ENCODE results near the gene SIRT6. TPM values are rescaled to one million over a fixed set of nuclear protein-coding genes. Genes with fewer than 3 reads are reported as not detected.
"Not testable (repeated sequence)": the region's sequence is repeated elsewhere in the genome, so short reads cannot be mapped to it uniquely, and the experiment has no call there.

The SIRT6 gene
- total RNA-seq (2014; rRNA removed; shearing (Covaris generic); ENCODE audit: low replicate concordance), result 27.2 and 28.8 TPM in 2 replicates

- in situ Hi-C loops (cut with HindIII; ENCODE audit: low pct_unique_long_range_greater_than_20kb, low sequenced_read_pairs), result no loop called here
- DNase-seq (ENCODE audit: low read depth), result peak; percentile 93
Observed at GRCh38 chr19:4182084-4182810, at the start of gene SIRT6, which contains the start of gene ANKRD24. Gene SIRT6 (minus strand): TSS chr19:4182563. CDS start chr19:4182539, 24 bp downstream. Gene ANKRD24 (plus strand): TSS chr19:4182689. CDS start chr19:4186426, 3,737 bp downstream.

- DNase-seq (ENCODE audit: low read depth); in situ Hi-C loops (cut with HindIII; ENCODE audit: low pct_unique_long_range_greater_than_20kb, low sequenced_read_pairs): not testable (repeated sequence)
Observed at GRCh38 chr19:4232139-4232538, 49.8 kb upstream of the SIRT6 start.

GRCh38 chr19:4231521-4231920 lies 49.2 kb upstream of the SIRT6 start:
- DNase-seq (ENCODE audit: low read depth); in situ Hi-C loops (cut with HindIII; ENCODE audit: low pct_unique_long_range_greater_than_20kb, low sequenced_read_pairs): not testable (repeated sequence)

GRCh38 chr19:4230237-4230636 lies 47.9 kb upstream of the SIRT6 start:
- in situ Hi-C loops (cut with HindIII; ENCODE audit: low pct_unique_long_range_greater_than_20kb, low sequenced_read_pairs); DNase-seq (ENCODE audit: low read depth): not testable (repeated sequence)

GRCh38 chr19:4229179-4229931 lies 47.0 kb upstream of the SIRT6 start, which contains the start of gene EBI3:
Gene EBI3 (plus strand): TSS chr19:4229523. CDS start chr19:4229551, 28 bp downstream.
- in situ Hi-C loops (cut with HindIII; ENCODE audit: low pct_unique_long_range_greater_than_20kb, low sequenced_read_pairs), result no loop called here
- peak; percentile 72 for DNase-seq (ENCODE audit: low read depth)

GRCh38 chr19:4228765-4229178 lies 46.4 kb upstream of the SIRT6 start:
- no peak for DNase-seq (ENCODE audit: low read depth)
- in situ Hi-C loops (cut with HindIII; ENCODE audit: low pct_unique_long_range_greater_than_20kb, low sequenced_read_pairs), result no loop called here

- in situ Hi-C loops (cut with HindIII; ENCODE audit: low pct_unique_long_range_greater_than_20kb, low sequenced_read_pairs), result no loop called here
- DNase-seq (ENCODE audit: low read depth), result no peak
Observed at GRCh38 chr19:4227771-4228170, 45.4 kb upstream of the SIRT6 start.

GRCh38 chr19:4225885-4226284 lies 43.5 kb upstream of the SIRT6 start:
- in situ Hi-C loops (cut with HindIII; ENCODE audit: low pct_unique_long_range_greater_than_20kb, low sequenced_read_pairs), result no loop called here
- no peak for DNase-seq (ENCODE audit: low read depth)

- DNase-seq (ENCODE audit: low read depth), result no peak
- in situ Hi-C loops (cut with HindIII; ENCODE audit: low pct_unique_long_range_greater_than_20kb, low sequenced_read_pairs), result loop anchor here (25.0 kb wide), 1 partner anchor 237 kb away; the partner anchor contains the start of gene EEF2
Observed at GRCh38 chr19:4224470-4224869, 42.1 kb upstream of the SIRT6 start.

GRCh38 chr19:4220188-4220587 lies 37.8 kb upstream of the SIRT6 start:
- DNase-seq (ENCODE audit: low read depth), result no peak
- in situ Hi-C loops (cut with HindIII; ENCODE audit: low pct_unique_long_range_greater_than_20kb, low sequenced_read_pairs), result loop anchor here (25.0 kb wide), 1 partner anchor 233 kb away; the partner anchor contains the start of gene EEF2

- in situ Hi-C loops (cut with HindIII; ENCODE audit: low pct_unique_long_range_greater_than_20kb, low sequenced_read_pairs), result loop anchor here (25.0 kb wide), 1 partner anchor 231 kb away; the partner anchor contains the start of gene EEF2
Observed at GRCh38 chr19:4218523-4218922, 36.2 kb upstream of the SIRT6 start.

GRCh38 chr19:4217429-4218264 lies 35.3 kb upstream of the SIRT6 start:
- in situ Hi-C loops (cut with HindIII; ENCODE audit: low pct_unique_long_range_greater_than_20kb, low sequenced_read_pairs), result loop anchor here (25.0 kb wide), 1 partner anchor 230 kb away; the partner anchor contains the start of gene EEF2
- DNase-seq (ENCODE audit: low read depth), result no peak

More at GRCh38 chr19:4218523-4218922, 36.2 kb upstream of the SIRT6 start:
- DNase-seq (ENCODE audit: low read depth), result not testable (repeated sequence)

- in situ Hi-C loops (cut with HindIII; ENCODE audit: low pct_unique_long_range_greater_than_20kb, low sequenced_read_pairs), result loop anchor here (25.0 kb wide), 1 partner anchor 230 kb away; the partner anchor contains the start of gene EEF2
Observed at GRCh38 chr19:4216846-4217245, 34.5 kb upstream of the SIRT6 start.

GRCh38 chr19:4215807-4216206 lies 33.4 kb upstream of the SIRT6 start:
- in situ Hi-C loops (cut with HindIII; ENCODE audit: low pct_unique_long_range_greater_than_20kb, low sequenced_read_pairs), result loop anchor here (25.0 kb wide), 1 partner anchor 229 kb away; the partner anchor contains the start of gene EEF2
- no peak for DNase-seq (ENCODE audit: low read depth)

More at GRCh38 chr19:4216846-4217245, 34.5 kb upstream of the SIRT6 start:
- no peak for DNase-seq (ENCODE audit: low read depth)

GRCh38 chr19:4213116-4213515 lies 30.8 kb upstream of the SIRT6 start:
- in situ Hi-C loops (cut with HindIII; ENCODE audit: low pct_unique_long_range_greater_than_20kb, low sequenced_read_pairs), result loop anchor here (25.0 kb wide), 1 partner anchor 226 kb away; the partner anchor contains the start of gene EEF2
- no peak for DNase-seq (ENCODE audit: low read depth)

GRCh38 chr19:4210166-4210731 lies 27.9 kb upstream of the SIRT6 start:
- DNase-seq (ENCODE audit: low read depth), result no peak
- in situ Hi-C loops (cut with HindIII; ENCODE audit: low pct_unique_long_range_greater_than_20kb, low sequenced_read_pairs), result loop anchor here (25.0 kb wide), 1 partner anchor 223 kb away; the partner anchor contains the start of gene EEF2

GRCh38 chr19:4208385-4209094 lies 26.2 kb upstream of the SIRT6 start:
- in situ Hi-C loops (cut with HindIII; ENCODE audit: low pct_unique_long_range_greater_than_20kb, low sequenced_read_pairs), result loop anchor here (25.0 kb wide), 1 partner anchor 221 kb away; the partner anchor contains the start of gene EEF2
- peak; percentile 43 for DNase-seq (ENCODE audit: low read depth)

Measured in Caki2 (cell line).